ENCODE results near the gene PPT1. TPM values are rescaled to one million over a fixed set of nuclear protein-coding genes. Genes with fewer than 3 reads are reported as not detected.

Gene PPT1
- total and polyA plus RNA-seq, 2 of the 13 experiments (the other 11 are each of a cell fraction or from before 2014, with no cell fraction given), result 129 TPM

- TF ChIP-seq KLF12 (CRISPR knock-in tag; IDR thresholded peaks at IDR 0.05; ENCODE audit: borderline replicate concordance), result peak; percentile 83; the same call in 1 of the 2 replicates
- no peak for TF ChIP-seq ZNF124 (CRISPR knock-in tag; IDR thresholded peaks at IDR 0.05)
- peak; percentile 77; the same call in 1 of the 2 replicates for TF ChIP-seq ARNTL (CRISPR knock-in tag; IDR thresholded peaks at IDR 0.05)
- TF ChIP-seq RELA (CRISPR knock-in tag; IDR thresholded peaks at IDR 0.05), result no peak; the same call in 1 of the 2 replicates
- TF ChIP-seq ZNF567 (CRISPR knock-in tag; IDR thresholded peaks at IDR 0.05; ENCODE audit: borderline replicate concordance), result no peak
- no peak for TF ChIP-seq SRSF9 (IDR thresholded peaks at IDR 0.05; ENCODE audit: borderline replicate concordance, insufficient read depth, low read depth, low read length, poor library complexity, severe bottlenecking)
- no peak for TF ChIP-seq EEA1 (CRISPR knock-in tag; IDR thresholded peaks at IDR 0.05; ENCODE audit: borderline replicate concordance)
- no peak for TF ChIP-seq CERS6 (CRISPR knock-in tag; IDR thresholded peaks at IDR 0.05)
- TF ChIP-seq ZNF235 (CRISPR knock-in tag; IDR thresholded peaks at IDR 0.05; ENCODE audit: borderline replicate concordance), result peak; percentile 49
- no peak for TF ChIP-seq ZNF143 (CRISPR knock-in tag; IDR thresholded peaks at IDR 0.05)
- no peak for TF ChIP-seq ZNF34 (CRISPR knock-in tag; IDR thresholded peaks at IDR 0.05; ENCODE audit: borderline replicate concordance)
- 0 out of 2 replicates have a peak, but pooled peaks have one; percentile 9 for TF ChIP-seq ONECUT2 (CRISPR knock-in tag; IDR thresholded peaks at IDR 0.05)
- no peak for TF ChIP-seq ZNF317 (CRISPR knock-in tag; IDR thresholded peaks at IDR 0.05)
- TF ChIP-seq HHEX (CRISPR knock-in tag; IDR thresholded peaks at IDR 0.05), result no peak
- TF ChIP-seq ATF2 (CRISPR knock-in tag; IDR thresholded peaks at IDR 0.05), result peak; percentile 51; the same call in 1 of the 2 replicates
- no peak for TF ChIP-seq THAP9 (CRISPR knock-in tag; IDR thresholded peaks at IDR 0.05; ENCODE audit: borderline replicate concordance)
- TF ChIP-seq NFYB (CRISPR knock-in tag; IDR thresholded peaks at IDR 0.05), result no peak
- no peak for TF ChIP-seq MAFF (IDR thresholded peaks at IDR 0.05; ENCODE audit: low read depth, low read length)
- peak; percentile 17; the same call in 1 of the 2 replicates for TF ChIP-seq BRD4 (CRISPR knock-in tag; IDR thresholded peaks at IDR 0.05)
- peak; percentile 63 for TF ChIP-seq GABPA (IDR thresholded peaks at IDR 0.05; ENCODE audit: low read depth, low read length)
- TF ChIP-seq GABPA (CRISPR knock-in tag; IDR thresholded peaks at IDR 0.05; ENCODE audit: low read depth), result peak; percentile 74
- no peak for TF ChIP-seq CEBPB (IDR thresholded peaks at IDR 0.05; ENCODE audit: borderline replicate concordance, low read depth, low read length)
- no peak for TF ChIP-seq SRSF1 (optimal IDR thresholded peaks at IDR 0.05; ENCODE audit: low read depth, low read length)
- no peak for TF ChIP-seq RXRA (CRISPR knock-in tag; IDR thresholded peaks at IDR 0.05)
- TF ChIP-seq GZF1 (CRISPR knock-in tag; IDR thresholded peaks at IDR 0.05), result 0 out of 2 replicates have a peak, but pooled peaks have one; percentile 64
Measured at GRCh38 chr1:40039757-40040510, 57.1 kb downstream of the PPT1 start (continued).
